Cerebellar cortex (tissue), 1 donor: ENCODE data around the gene IQCE.
"Not testable (repeated sequence)": the region's sequence is repeated elsewhere in the genome, so short reads cannot be mapped to it uniquely, and the experiment has no call there.

Experiments
- DNase-seq: peaks from one replicate; pipeline ENCODE4 v3.0.0-alpha.2; 2015; ENCODE audit warnings: low spot score

The IQCE gene

DNA sequence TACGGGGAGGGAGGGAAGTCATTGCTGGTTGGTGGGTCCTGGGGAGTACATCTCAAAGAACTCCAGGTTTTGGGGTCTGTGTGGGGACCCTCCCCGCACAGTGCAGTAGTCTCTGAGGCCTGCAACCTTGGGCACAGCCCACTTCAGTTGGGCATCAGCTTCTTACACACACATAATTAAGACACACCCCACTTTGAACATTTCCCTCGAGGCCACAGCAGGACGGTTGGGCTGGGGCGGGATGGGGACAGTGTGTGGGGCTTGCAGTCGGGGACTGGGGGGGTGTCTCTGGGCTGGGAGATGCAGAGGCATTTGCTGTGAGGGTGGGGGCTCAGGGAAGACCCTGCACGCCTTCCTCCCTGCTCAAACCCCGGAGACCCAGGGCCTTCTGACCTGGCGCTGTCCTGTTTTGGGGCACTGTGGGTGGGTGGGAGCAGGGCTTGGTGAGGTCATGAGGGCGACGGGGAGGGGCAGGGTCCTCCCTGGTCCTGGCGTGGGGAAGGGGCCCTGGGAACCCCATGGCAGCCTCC lies 38.0 kb upstream of the IQCE start:
- DNase-seq, result no peak

DNA sequence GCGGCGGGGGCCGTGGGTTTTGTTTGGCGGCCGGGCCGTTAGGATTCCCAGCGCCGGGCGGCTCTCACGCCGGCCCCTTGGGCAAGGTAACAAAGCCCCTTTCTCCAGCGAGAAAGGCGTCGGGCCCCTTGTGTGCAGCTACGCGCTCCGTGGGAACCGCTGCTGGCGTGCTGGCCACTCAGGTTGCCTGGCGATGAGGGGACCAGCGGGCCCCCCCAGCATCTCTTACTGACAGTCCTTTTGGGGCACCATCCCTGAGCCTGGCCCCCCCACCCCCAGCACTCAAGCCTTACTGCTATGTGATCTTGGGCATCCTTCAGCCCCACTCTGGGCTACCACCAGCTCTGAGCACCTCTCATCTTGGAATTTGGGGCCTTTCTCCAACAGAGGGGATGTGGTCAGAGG lies 37.4 kb upstream of the IQCE start:
- DNase-seq, result no peak

DNA sequence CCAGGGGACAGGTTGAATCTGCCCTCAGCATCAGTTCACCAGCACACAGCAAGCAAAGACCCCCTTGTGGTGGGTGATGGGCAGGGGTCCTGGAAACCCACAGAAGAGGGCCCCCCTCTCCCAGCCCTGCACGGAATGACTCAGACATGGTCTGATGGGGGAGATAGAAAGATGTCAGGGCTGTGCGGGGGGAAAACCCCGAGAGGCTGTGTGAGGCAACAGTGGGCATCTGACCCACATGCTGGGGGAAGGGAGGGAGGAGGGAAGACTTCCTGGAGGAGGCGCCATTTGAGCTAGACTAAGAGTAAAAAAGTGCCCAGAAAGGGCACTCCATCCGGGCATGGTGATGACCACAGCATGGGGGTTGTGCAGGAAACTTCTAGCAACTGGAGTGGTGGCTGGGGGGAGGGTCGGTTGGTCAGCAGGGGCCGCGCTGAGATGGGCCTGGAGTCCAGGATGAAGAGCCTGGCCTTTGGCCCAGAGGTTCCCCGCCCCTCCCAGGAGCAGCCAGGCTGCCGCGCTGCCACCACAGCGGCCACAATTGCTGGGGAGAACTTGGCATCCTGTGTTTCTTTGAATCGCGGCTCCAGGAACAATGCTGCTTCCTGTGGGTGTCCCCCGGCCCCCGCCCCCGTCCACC lies 36.7 kb upstream of the IQCE start:
- DNase-seq, result no peak

DNA sequence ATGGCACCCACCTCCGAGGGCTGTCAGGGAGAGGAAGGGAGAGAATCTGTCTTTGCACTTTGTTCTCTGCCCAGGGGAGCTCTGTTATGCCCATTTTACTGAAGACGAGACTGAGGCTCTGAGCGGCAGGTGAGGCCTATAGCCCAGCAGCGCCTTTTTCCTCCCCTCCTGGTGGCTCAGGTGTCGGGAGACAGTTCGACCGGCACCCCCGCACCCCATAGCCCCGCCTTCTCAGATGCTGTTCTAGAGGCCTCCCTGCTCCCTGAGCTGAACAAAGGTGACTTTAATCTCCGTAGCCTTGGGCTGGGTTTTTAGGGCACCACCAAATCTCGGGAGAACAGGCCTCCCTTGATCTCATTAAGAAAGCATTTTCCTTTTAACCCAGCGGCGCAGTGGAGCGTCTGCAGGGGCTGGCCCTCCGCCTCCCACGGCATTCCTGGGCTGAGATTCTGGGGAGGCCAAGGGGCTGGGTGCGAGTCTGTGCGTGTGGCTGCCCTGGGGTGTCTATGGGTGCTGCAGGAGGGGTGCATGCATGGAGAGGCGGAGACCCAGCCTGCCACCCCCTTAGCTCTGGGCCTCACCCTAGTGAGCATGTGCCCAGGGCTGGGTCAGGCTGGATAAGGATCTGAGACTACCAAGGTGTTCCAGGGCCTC lies 35.9 kb upstream of the IQCE start:
- DNase-seq, result no peak

DNA sequence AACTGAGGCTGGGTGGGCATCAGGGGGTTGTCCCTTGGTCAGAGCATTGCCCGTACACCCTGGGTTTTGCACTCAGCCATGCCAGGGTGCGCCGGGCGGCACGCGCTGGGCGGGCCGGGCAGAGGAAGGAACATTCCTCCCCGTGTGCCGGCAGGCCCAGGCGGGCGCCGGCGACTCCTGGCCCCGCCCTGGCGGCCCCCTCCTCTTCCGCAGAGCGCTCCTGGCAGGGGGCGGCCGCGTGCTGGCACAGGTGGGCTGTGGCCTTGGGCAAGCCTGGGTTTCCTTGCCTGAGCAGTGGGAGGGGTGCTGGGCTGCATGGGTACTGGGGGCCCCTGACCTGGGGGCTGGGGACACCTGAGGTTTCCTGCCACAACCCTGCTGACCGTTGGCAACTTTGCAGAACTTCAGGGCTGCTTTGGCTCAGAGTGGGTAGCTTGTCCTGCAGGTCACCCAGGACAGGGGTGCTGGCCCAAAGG lies 35.3 kb upstream of the IQCE start:
- DNase-seq, result no peak

DNA sequence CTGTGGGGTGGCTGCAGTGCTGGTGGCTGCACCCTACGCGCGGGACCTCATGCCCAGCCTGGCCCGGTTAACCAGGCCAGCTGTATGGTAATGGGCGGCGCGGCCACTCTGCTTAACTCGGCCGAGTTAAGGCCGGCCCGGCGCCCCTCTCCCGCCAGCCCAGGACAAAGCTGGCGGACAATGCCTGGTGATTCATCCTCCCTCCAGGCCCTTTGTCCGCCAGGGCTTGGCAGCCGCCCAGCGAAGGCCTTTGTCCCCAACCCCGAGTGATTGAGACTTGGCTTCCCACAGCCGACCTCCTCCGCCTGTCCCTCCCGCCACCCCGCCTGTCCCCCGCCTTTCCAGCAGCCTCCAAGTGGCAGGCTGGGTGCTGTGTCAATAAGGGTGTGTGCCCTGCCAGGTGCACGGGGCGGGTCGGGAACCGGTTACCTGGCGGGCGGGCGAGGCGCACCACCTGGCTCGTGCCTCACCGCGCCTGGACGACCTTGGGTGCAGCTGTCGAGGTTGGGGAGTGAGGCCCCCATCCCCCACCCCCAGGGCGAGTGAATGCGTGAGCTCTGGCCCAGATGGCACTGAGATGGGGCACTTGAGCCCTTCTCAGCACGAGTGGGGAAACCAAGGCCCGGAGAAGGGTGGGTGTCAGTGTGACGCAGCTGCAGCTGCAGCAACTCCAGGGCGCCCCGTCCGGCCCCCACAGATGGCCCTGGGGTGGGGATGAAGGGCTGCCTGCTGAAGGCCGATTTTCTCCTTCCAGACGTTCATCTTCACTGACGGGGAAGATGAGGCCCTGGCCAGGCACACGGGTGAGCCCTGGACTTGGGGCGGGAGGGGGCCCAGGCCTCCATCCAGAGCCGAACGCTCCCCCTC lies 34.6 kb upstream of the IQCE start:
- DNase-seq, result peak; percentile 51

DNA sequence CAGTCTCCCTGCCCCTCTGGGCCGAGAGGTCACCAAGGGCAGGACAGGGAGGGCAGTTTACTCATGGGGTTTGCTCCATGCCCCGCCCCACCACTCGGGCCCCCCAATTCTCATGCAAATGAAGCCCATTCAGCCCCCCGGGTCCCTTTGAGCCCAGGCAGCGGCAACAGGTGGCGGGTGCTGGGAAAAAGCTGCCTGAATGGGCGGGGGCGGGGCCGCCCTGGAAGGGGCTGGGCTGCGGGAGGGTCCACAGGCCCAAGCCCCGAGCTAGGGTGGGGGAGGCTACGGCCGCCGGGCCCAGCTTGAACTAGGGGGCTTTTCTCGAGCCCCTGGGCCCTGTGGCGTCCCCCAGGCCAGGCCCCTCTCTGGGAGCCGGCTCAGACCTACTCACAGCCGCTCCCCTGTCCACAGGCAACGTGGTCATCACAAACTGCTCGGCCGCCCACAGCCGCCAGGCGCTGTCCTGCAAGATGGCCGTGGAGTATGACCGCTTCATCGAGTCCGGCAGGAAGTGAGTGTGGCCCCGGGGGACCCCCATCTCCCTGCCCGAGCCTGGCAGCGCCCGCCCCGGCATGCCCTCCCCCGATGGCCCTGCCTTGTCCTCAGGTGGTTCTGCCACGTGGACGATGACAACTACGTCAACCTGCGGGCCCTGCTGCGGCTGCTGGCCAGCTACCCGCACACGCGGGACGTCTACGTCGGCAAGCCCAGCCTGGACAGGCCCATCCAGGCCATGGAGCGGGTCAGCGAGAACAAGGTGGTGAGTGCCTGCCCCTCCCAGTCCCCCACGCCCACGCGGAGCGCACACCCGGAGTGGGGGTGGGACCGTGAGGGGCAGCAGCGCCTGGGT lies 33.7 kb upstream of the IQCE start:
- no peak for DNase-seq

DNA sequence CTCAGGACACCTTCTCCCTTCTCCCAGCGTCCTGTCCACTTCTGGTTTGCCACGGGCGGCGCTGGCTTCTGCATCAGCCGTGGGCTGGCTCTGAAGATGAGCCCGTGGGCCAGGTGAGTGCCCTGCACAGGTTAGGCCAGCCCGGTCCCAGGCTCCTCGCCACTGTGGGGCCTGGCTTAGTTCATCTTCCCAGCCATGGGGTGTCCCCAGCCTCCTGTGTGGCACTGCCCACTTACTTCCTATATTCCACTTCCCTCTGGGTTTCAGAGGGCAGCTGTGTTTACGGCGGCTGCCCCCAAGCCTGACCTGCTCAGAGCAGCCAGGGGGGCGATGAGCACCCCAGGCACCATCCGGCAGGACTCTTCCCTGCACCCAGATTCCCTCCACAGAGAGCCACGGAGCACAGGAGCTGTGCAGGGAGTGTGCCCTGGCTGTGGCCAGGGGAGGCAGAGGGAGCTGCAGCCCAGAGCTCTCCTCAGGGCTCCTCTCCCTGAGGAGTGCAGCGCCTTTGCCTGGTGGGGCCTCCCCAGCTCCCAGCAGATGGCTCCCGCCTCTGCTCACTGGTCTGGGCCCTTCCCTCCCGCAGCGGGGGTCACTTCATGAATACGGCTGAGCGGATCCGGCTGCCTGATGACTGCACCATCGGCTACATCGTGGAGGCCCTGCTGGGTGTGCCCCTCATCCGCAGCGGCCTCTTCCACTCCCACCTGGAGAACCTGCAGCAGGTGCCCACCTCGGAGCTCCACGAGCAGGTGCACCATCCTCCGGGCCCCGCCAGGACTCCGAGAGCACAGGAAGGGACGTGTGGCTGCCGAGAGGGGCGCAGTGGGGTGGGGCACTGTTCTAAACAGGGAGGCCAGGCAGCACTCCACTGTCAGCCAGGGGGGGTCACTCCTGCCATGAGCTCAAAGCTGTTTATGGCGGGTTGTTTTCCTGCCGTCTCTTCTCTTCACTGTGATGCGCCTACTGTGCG lies 32.8 kb upstream of the IQCE start:
- DNase-seq, result no peak

DNA sequence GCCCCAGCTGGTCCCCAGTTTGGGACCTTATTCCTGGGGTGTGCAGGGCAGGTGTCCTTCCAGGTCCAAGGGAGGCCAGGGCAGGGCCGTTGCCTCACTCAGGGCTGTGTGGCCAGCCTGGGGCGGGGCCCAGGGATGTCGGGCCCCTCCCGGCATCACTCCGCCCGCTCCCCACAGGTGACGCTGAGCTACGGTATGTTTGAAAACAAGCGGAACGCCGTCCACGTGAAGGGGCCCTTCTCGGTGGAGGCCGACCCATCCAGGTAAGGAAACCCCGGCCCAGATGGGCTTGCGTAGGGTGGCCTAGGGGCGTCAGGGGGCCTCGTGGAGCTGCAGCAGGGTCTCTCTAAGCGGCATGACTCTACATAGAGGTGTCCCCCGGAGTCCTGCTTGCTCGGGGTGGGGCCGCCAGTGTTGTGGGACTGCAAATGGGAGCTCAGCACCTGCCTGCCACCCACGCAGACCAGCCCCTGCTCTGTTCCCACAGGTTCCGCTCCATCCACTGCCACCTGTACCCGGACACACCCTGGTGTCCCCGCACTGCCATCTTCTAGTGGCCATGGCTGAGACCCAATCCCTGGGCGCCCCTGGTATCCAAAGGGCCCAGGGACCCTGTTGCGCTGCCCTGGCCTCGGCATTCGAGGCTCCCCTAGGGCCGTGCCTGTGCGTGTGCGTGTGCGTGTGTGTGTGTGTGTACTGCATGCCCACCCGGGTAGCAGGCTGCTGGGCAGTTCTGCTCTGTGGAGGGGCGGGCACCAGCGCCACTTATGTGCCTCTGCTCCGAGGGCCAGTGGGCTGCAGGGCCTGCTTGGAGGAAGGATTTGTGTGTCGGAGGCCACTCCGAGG lies 31.9 kb upstream of the IQCE start:
- no peak for DNase-seq

DNA sequence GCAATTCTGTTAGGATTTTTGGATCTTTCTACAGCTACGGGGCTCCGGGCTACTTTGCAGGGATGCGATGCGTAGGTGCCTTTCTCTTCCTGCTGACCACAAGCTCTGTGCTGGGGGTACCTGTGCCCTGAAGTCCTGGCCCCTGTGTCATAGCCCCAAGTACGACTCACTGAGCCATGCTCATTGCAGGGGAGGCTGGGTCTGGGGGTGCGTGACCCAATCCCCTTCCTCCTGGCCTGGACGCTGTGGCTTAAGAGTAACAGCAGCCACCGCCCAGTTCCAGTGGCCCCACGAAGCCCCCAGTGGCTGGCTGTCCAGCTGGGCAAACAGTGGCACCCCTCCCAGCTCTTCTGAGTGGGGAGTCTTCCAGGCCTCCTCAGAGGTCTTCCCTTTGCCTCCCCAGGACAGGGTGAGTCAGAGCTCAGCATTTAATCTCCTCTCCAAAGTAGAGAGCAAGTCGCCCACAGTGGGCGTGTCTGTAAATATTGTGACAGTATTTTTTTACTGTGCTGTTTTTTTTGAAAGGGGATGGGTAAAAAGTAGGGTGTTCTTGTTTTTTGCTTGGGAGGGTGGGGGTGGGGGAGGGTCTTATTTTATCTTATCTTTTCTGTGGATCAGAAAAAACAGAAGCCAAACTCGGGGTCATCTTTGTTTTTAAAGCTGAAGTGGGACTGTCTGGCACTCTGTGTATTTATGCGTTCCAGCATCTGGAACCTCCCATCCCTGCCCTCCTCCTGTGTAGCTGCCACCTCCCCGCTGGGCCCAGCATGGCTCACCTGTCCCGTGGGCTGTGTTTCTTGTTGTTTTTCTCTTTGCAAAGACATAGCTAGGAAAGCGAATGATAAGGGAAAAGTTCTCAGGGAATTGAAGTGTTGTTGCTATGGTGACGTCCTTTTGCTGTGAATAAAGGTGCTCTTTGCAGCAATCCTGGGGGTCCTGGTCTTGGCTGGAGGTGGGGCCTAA lies 31.0 kb upstream of the IQCE start:
- DNase-seq, result no peak

DNA sequence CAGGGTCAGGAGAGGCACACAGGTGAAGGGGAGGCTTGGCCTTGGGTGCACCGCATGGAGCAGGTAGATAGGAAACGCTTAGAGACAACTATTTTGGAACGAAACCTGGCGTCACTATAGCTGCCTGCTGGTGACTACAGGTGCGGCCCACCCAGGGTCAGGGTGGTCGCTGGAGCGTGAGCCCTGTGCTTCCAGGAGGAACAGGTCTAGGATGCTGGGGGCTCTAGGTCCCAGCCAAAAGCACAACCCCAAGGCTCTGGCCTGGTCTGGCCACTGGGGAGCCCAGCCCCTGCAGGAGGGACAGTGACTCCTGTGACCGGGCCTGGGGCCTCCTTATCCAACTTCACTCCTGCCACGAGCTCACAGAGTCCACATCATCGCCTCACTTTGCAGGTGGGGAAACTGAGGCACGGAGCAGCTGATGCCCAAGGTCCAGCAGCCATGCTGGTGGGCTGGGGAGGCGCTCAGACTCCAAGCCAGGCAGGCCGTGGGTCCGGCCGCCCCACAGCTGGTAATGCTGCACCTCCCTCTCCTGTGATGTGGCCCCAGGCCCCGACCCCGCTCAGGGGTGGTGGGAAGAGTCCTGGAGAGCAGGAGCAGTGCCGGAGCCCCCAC lies 30.2 kb upstream of the IQCE start:
- no peak for DNase-seq

DNA sequence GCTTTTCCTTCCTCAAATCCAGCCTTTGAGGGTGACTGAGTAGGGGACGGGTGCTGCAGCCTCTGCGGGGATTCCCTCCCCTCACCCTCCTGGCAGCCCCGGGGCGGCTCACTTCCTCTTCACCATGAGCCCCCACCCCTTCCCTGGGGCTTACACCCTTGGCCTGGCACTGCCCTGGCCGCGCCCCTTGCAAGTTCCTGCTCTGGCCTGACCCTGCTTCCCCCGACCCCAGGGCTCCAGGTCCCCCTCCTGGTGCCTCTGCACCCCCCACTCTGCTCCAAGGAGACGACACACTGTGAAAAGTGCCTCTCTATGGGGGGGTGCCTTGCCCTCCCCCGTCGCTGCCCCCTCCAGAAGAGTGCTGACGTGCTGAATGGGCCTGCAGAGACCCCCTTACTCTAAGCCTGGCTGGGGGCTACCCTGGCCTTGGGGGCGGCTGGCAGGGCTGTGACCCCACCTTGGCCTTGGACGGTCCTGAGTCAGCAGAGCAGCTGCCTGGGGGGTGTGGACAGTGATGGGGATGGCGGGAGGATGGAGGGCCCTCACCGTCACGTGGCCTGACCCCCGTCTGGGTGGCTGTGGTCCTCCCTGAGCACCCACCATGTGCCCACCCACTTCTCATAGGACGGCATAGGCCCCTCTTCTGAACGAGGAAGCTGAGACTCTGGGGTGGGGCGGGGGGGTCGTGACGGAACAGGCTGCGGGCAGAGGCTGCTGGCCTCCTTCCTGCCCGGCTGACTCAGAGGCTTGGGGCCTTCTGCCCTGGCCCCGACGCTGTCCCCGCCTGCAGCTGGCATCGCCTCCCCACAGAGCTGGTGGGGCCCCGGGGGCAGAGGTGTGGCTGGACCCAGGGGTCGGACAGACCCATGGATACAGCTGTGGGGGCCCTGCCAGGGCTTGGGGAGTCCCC lies 29.4 kb upstream of the IQCE start:
- DNase-seq, result no peak

DNA sequence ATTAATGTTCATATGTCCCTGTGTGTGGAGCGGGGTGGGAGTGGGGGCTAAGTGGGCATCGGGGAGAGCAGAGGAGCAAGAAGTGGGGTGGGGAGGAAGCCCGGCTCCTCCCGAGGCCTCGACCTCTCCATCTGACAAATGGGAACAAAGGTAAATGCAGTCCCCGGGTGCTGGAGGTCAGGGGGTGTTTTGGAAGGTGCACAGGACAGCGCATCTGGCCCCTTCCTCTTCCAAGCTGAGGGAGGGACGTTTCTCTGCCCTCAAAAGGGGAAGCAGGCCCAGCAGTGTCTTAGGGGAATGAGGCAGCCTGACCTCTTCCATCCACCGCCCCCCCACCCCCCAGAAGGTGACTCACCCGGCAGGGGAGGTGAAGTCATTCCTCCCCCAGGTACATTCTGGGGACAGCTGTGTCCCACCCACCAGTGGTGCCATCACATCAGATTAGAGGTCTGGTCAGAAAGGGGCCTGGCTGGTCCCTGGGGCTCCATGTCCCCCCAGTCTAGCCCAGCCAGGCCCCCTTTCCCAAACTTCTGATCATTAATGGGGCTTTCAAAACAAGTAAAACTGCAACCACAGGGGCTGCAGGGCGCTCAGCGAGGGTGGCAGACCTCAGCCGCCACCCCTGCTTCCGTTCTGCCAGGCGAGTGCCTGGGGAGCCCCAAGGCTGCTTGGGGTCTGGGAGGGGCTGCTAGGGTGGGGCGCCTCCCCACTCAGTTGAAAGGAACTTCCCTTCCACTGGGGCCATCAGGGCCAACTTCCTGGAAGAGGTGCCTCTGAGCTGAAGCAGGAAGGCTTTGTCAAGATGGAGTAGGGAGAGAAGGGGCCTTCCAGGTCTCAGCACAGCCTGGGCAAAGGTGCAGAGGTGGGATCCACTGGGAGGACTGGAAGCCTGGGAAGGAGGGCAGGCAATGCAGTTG lies 28.4 kb upstream of the IQCE start:
- DNase-seq, result no peak

DNA sequence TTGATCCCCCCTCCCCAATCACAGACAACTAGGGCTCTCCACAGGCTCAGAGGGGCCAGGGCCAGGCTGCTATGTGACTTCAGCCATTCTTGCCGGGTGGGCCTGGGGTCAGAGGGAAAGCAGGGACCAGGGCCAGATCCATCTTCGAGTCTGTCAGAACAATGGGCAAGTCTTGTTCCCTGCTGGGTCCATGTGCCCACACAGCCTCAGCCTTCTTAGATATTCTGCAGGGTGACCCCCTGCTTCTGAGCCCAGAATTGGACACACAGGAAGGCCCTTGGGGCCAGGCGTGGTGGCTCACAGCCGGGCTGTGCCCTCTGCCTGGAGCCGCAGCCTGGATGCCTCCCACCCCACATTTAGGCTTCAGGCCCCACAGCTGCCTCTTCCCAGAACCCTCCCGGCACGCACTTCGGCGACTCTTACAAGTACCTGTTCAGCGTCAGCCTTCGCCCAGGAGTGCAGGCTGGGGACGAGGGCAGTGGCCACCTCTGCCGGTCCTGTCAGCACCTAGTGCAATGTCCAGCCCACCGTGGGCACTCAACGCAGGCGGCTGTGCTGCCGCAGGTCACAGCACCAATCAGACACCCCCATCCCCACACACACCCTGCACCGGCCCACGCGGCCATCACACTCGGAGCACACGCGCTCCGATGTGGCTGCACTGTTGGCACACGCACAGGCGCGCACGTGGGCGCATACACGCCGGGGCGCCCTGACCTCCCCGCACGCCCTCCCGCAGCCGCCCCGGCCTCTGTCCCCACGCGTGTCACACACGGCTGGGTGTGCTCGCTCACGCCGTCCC lies 27.6 kb upstream of the IQCE start:
- not testable (repeated sequence) for DNase-seq

DNA sequence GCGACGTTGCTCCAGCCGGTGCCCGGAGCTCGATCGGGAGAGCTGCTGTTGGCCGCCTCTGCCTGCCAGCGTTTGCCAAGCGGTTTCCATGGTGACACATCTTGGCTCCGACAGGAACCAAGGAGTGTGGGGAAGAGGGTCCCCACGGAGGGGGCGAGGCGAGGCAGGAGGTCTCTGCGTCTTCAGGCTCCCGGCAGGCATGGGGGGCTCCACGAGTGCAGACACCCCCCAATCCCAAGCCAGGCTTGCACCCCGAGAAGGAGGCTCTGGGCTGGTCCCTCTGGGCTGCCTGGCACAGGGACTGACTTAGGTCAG lies 27.0 kb upstream of the IQCE start:
- not testable (repeated sequence) for DNase-seq
